Measurements from ENCODE around the gene GYS2. TPM values are rescaled to one million over a fixed set of nuclear protein-coding genes. Genes with fewer than 3 reads are reported as not detected.

GYS2 gene
- total RNA-seq, 1 experiment from 2014 or later = not detected

DNA sequence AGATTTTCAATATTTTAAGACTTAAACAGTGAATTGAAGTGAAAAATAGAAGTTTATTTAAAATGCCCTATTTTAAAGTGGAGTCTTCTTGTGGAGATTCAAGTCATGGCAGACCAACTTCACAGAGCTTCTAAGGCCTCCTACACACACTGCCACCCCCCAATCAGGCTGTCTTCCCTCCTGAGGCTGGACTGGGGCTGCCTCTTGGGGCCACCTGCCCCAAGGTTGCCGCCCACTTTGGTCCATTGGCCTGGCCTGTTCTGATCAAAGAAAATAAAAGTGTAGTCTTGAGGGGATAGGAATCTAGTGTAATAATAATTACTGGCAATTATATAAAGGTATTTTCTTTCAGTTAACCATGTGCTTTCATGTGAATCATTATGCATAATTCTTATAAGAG is 101.8 kb downstream of the GYS2 start:
- Histone ChIP-seq H3K27ac (ENCODE audit: low read length) (no peak overlapping the region; the same call in 1 of the 2 replicates), H3K4me3 (ENCODE audit: low read depth in 2 of 2, low read length in 2 of 2) (peak overlapping the region; percentile 88 to 97), H3K4me1 (ENCODE audit: control insufficient read depth, insufficient read depth, low read length) (peaks cover 14% of the 10 kb centered on the region; the same call in 1 of the 2 replicates), H3K27me3 (ENCODE audit: control insufficient read depth, insufficient read depth, low read length) (no peaks in the 10 kb centered on the region), H3K9me3 (ENCODE audit: control insufficient read depth, insufficient read depth, low read depth, low read length) (no peaks in the 10 kb centered on the region), H3K36me3 (ENCODE audit: control insufficient read depth, insufficient read depth, low read length) (peaks cover 7% of the 10 kb centered on the region; the same call in 1 of the 2 replicates)
- in situ Hi-C loops (cut with HindIII; ENCODE audit: low pct_unique_long_range_greater_than_20kb, low sequenced_read_pairs) (no loop called here), intact Hi-C loops (cut with micrococcal nuclease; ENCODE audit: unreplicated experiment) (no loop called here)
- CTCF ChIA-PET = no interaction called here
- TSS peak; percentile 70 for BruUV-seq (replicated peaks)
- POLR2A ChIA-PET = no interaction called here
- TF ChIP-seq, protein P1, sequence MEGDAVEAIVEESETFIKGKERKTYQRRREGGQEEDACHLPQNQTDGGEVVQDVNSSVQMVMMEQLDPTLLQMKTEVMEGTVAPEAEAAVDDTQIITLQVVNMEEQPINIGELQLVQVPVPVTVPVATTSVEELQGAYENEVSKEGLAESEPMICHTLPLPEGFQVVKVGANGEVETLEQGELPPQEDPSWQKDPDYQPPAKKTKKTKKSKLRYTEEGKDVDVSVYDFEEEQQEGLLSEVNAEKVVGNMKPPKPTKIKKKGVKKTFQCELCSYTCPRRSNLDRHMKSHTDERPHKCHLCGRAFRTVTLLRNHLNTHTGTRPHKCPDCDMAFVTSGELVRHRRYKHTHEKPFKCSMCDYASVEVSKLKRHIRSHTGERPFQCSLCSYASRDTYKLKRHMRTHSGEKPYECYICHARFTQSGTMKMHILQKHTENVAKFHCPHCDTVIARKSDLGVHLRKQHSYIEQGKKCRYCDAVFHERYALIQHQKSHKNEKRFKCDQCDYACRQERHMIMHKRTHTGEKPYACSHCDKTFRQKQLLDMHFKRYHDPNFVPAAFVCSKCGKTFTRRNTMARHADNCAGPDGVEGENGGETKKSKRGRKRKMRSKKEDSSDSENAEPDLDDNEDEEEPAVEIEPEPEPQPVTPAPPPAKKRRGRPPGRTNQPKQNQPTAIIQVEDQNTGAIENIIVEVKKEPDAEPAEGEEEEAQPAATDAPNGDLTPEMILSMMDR (IDR thresholded peaks at IDR 0.05) = no peak
- TF ChIP-seq, protein P2, sequence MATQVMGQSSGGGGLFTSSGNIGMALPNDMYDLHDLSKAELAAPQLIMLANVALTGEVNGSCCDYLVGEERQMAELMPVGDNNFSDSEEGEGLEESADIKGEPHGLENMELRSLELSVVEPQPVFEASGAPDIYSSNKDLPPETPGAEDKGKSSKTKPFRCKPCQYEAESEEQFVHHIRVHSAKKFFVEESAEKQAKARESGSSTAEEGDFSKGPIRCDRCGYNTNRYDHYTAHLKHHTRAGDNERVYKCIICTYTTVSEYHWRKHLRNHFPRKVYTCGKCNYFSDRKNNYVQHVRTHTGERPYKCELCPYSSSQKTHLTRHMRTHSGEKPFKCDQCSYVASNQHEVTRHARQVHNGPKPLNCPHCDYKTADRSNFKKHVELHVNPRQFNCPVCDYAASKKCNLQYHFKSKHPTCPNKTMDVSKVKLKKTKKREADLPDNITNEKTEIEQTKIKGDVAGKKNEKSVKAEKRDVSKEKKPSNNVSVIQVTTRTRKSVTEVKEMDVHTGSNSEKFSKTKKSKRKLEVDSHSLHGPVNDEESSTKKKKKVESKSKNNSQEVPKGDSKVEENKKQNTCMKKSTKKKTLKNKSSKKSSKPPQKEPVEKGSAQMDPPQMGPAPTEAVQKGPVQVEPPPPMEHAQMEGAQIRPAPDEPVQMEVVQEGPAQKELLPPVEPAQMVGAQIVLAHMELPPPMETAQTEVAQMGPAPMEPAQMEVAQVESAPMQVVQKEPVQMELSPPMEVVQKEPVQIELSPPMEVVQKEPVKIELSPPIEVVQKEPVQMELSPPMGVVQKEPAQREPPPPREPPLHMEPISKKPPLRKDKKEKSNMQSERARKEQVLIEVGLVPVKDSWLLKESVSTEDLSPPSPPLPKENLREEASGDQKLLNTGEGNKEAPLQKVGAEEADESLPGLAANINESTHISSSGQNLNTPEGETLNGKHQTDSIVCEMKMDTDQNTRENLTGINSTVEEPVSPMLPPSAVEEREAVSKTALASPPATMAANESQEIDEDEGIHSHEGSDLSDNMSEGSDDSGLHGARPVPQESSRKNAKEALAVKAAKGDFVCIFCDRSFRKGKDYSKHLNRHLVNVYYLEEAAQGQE (IDR thresholded peaks at IDR 0.05; ENCODE audit: insufficient read depth in 1 of 2, low read depth in 2 of 2, low read length in 1 of 2) = no peak
- no peak for TF ChIP-seq SIN3A (IDR thresholded peaks at IDR 0.05; ENCODE audit: borderline replicate concordance, insufficient read depth, low read depth, low read length)
- no peak for TF ChIP-seq POLR2AphosphoS5 (IDR thresholded peaks at IDR 0.05; ENCODE audit: low read depth, low read length)
- no peak for ATAC-seq
- no peak for DNase-seq (ENCODE audit: low read depth, low spot score)

DNA sequence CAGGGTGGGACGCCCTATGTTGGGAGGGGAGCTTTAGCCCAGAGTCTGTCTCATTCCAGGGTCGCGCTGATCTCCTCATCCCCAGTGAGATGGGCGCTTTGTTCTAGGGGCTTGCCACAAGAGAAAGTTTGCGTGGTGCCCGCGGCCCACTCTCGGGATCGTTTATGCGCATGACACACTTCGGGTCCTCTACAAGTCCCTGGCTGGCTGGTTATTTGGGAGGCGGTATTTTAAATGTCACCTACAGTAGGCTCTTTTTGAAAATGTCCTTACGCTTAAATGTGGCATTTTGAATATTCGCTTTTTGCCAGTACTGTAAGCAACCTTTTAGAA is 102.5 kb downstream of the GYS2 start:
- no TSS peak for BruUV-seq (replicated peaks)
- peak overlapping the region; percentile 82 for H3K27ac ChIP-seq (ENCODE audit: low read length)
- peak; percentile 36 for ATAC-seq
- peaks cover 14% of the 10 kb centered on the region; the same call in 1 of the 2 replicates for H3K4me1 ChIP-seq (ENCODE audit: control insufficient read depth, insufficient read depth, low read length)
- POLR2A ChIA-PET = no interaction called here
- no peaks in the 10 kb centered on the region for H3K27me3 ChIP-seq (ENCODE audit: control insufficient read depth, insufficient read depth, low read length)
- in situ Hi-C loops (cut with HindIII; ENCODE audit: low pct_unique_long_range_greater_than_20kb, low sequenced_read_pairs) (no loop called here), intact Hi-C loops (cut with micrococcal nuclease; ENCODE audit: unreplicated experiment) (no loop called here)
- DNase-seq (ENCODE audit: low read depth, low spot score) = no peak
- TF ChIP-seq, protein P2 (IDR thresholded peaks at IDR 0.05; ENCODE audit: insufficient read depth in 1 of 2, low read depth in 2 of 2, low read length in 1 of 2) = no peak
- TF ChIP-seq SIN3A (IDR thresholded peaks at IDR 0.05; ENCODE audit: borderline replicate concordance, insufficient read depth, low read depth, low read length) (no peak), TCF7L2 (IDR thresholded peaks at IDR 0.05; ENCODE audit: low read depth, low read length) (no peak), POLR2AphosphoS5 (IDR thresholded peaks at IDR 0.05; ENCODE audit: low read depth, low read length) (no peak)
- TF ChIP-seq, protein P1 (IDR thresholded peaks at IDR 0.05) = no peak
- CTCF ChIA-PET = no interaction called here
- peaks cover 7% of the 10 kb centered on the region; the same call in 1 of the 2 replicates for H3K36me3 ChIP-seq (ENCODE audit: control insufficient read depth, insufficient read depth, low read length)
- H3K9me3 ChIP-seq (ENCODE audit: control insufficient read depth, insufficient read depth, low read depth, low read length) = no peaks in the 10 kb centered on the region
- peak overlapping the region; percentile 88 to 97 for H3K4me3 ChIP-seq (ENCODE audit: low read depth in 2 of 2, low read length in 2 of 2)
